ENCODE results near the gene PDE6D.
"Not testable (repeated sequence)": the region's sequence is repeated elsewhere in the genome, so short reads cannot be mapped to it uniquely, and the experiment has no call there.

Gene PDE6D

GRCh38 chr2:231718799-231719198 lies 62.3 kb downstream of the PDE6D start:
- DNase-seq = no peak

GRCh38 chr2:231717281-231718171 lies 63.6 kb downstream of the PDE6D start:
- no peak for DNase-seq

GRCh38 chr2:231716666-231717280 lies 64.3 kb downstream of the PDE6D start:
- DNase-seq = no peak

- no peak for DNase-seq
These were observed 65.0 kb downstream of the PDE6D start for GRCh38 chr2:231715988-231716616.

GRCh38 chr2:231715499-231715837 lies 65.6 kb downstream of the PDE6D start:
- DNase-seq = no peak

GRCh38 chr2:231714639-231715498 lies 66.2 kb downstream of the PDE6D start:
- DNase-seq = peak; percentile 77

- peak; percentile 90 for DNase-seq
These were observed 67.1 kb downstream of the PDE6D start for GRCh38 chr2:231713730-231714638.

- not testable (repeated sequence) for DNase-seq
These were observed 67.7 kb downstream of the PDE6D start for GRCh38 chr2:231713406-231713729.

GRCh38 chr2:231712451-231713021 lies 68.5 kb downstream of the PDE6D start:
- peak; percentile 54 for DNase-seq

GRCh38 chr2:231711677-231712450 lies 69.2 kb downstream of the PDE6D start:
- DNase-seq = no peak

GRCh38 chr2:231710799-231711676 lies 70.0 kb downstream of the PDE6D start:
- peak; percentile 26 for DNase-seq

- DNase-seq = peak; percentile 83
These were observed 70.9 kb downstream of the PDE6D start for GRCh38 chr2:231709981-231710798.

- peak; percentile 45 for DNase-seq
These were observed 71.5 kb downstream of the PDE6D start for GRCh38 chr2:231709636-231709980.

GRCh38 chr2:231708773-231709635 lies 72.1 kb downstream of the PDE6D start:
- peak; percentile 68 for DNase-seq

GRCh38 chr2:231707927-231708772 lies 72.9 kb downstream of the PDE6D start, which contains the start of gene PTMA:
Gene PTMA (plus strand): TSS chr2:231708525. CDS start chr2:231708707, 182 bp downstream.
- peak; percentile 100 for DNase-seq

- peak; percentile 63 for DNase-seq
These were observed 73.5 kb downstream of the PDE6D start for GRCh38 chr2:231707625-231707926.

Measured in activated naive CD4-positive, alpha-beta T cell treated with anti-CD3 and anti-CD28 coated beads, Interleukin-2, amount 50 U/mL, for 16 hours (primary cell).